Measurements from ENCODE around the gene HS6ST2.

The HS6ST2 gene

GRCh38 chrX:132791714-132792113 is 166.7 kb downstream of the HS6ST2 start:
- TF ChIP-seq CTCF (IDR thresholded peaks at IDR 0.05; ENCODE audit: extremely low read depth, insufficient read depth, missing control alignments): no peak
- in situ Hi-C loops (cut with MboI; ENCODE audit: low pct_unique_long_range_greater_than_20kb, low sequenced_read_pairs, unreplicated experiment): no loop called here

GRCh38 chrX:132790329-132790728 is 168.1 kb downstream of the HS6ST2 start:
- in situ Hi-C loops (cut with MboI; ENCODE audit: low pct_unique_long_range_greater_than_20kb, low sequenced_read_pairs, unreplicated experiment): no loop called here
- DNase-seq (ENCODE audit: low spot score): no peak
- TF ChIP-seq CTCF (IDR thresholded peaks at IDR 0.05; ENCODE audit: extremely low read depth, insufficient read depth, missing control alignments): no peak

More at GRCh38 chrX:132791714-132792113, 166.7 kb downstream of the HS6ST2 start:
- DNase-seq (ENCODE audit: low spot score): no peak

- no peak for DNase-seq (ENCODE audit: low spot score)
- in situ Hi-C loops (cut with MboI; ENCODE audit: low pct_unique_long_range_greater_than_20kb, low sequenced_read_pairs, unreplicated experiment): no loop called here
- TF ChIP-seq CTCF (IDR thresholded peaks at IDR 0.05; ENCODE audit: extremely low read depth, insufficient read depth, missing control alignments): no peak
These were observed 172.2 kb downstream of the HS6ST2 start for GRCh38 chrX:132786217-132786616.

- DNase-seq (ENCODE audit: low spot score): no peak
- no peak for TF ChIP-seq CTCF (IDR thresholded peaks at IDR 0.05; ENCODE audit: extremely low read depth, insufficient read depth, missing control alignments)
- in situ Hi-C loops (cut with MboI; ENCODE audit: low pct_unique_long_range_greater_than_20kb, low sequenced_read_pairs, unreplicated experiment): no loop called here
These were observed 179.5 kb downstream of the HS6ST2 start for GRCh38 chrX:132778917-132779316.

- no peak for TF ChIP-seq CTCF (IDR thresholded peaks at IDR 0.05; ENCODE audit: extremely low read depth, insufficient read depth, missing control alignments)
- DNase-seq (ENCODE audit: low spot score): no peak
- in situ Hi-C loops (cut with MboI; ENCODE audit: low pct_unique_long_range_greater_than_20kb, low sequenced_read_pairs, unreplicated experiment): no loop called here
These were observed 181.8 kb downstream of the HS6ST2 start for GRCh38 chrX:132776486-132777210.

GRCh38 chrX:132775263-132775823 is 183.1 kb downstream of the HS6ST2 start:
- in situ Hi-C loops (cut with MboI; ENCODE audit: low pct_unique_long_range_greater_than_20kb, low sequenced_read_pairs, unreplicated experiment): no loop called here
- TF ChIP-seq CTCF (IDR thresholded peaks at IDR 0.05; ENCODE audit: extremely low read depth, insufficient read depth, missing control alignments): no peak
- no peak for DNase-seq (ENCODE audit: low spot score)

Measured in GM13977 (cell line).